NT2/D1 (cell line): Measurements from ENCODE around the gene COLEC12.

Source experiments
- SUZ12 ChIP-seq: IDR thresholded peaks from 2 replicates; pipeline ENCODE4 v1.6.1; 2011; ENCODE audit not compliant: insufficient read length, insufficient read depth; ENCODE audit errors: extremely low read depth
- YY1 ChIP-seq: IDR thresholded peaks from 2 replicates; pipeline ENCODE4 v1.6.1; 2011; ENCODE audit not compliant: insufficient read length, insufficient read depth
- ZNF274 ChIP-seq: IDR thresholded peaks from 2 replicates; pipeline ENCODE4 v1.6.1; 2011; ENCODE audit warnings: mild to moderate bottlenecking, low read depth, low read length

- TF ChIP-seq YY1: no peak
- no peak for TF ChIP-seq SUZ12
- no peak for TF ChIP-seq ZNF274
Observed at GRCh38 chr18:392928-393573, 107.5 kb downstream of the COLEC12 start.
